K562 (cell line): ENCODE measurements around the gene HTRA3. TPM values are rescaled to one million over a fixed set of nuclear protein-coding genes. Genes with fewer than 3 reads are reported as not detected.
A peak's percentile ranks its signal among the peaks of the same experiment; 100 is the strongest.

Source experiments
- ATAC-seq: fragments of 200-7000 bp; cut with Tn5 transposase; 3 replicates; pipeline ENCODE4 v1.9.1; 2020; ENCODE audit warnings: moderate library complexity
- Bru-seq: library from RNA; stranded (reverse); fragments of 400-500 nt; gene quantifications from one replicate; lab custom pipeline; 2021; lab: Mats Ljungman, UMichigan
- BruChase-seq, 2 experiments: library from RNA; stranded (reverse); fragments of 400-500 nt; gene quantifications; one replicate each; lab custom pipeline; 2021; lab: Mats Ljungman, UMichigan
- BruUV-seq: library from RNA; stranded (reverse); fragments of 400-500 nt; replicated peaks from 2 replicates; lab custom pipeline; 2021; lab: Mats Ljungman, UMichigan
- CTCF ChIA-PET: fragments of 300-600 bp; formaldehyde crosslinking; extraction: SDS; loops from one replicate; lab custom pipeline; 2021; ENCODE audit warnings: low intra/inter-chr PET ratio; lab: Yijun Ruan, JAX
- POLR2A ChIA-PET: fragments of 300-600, 350-650 bp; sonication (Branson Sonifier 250); formaldehyde crosslinking; extraction: SDS; loops from one replicate; lab custom pipeline; 2021; ENCODE audit warnings: antibody characterized with exemption, inconsistent platforms; lab: Yijun Ruan, JAX
- DNase-seq, 4 experiments: peaks; one replicate each; pipeline versions ENCODE4 v3.0.0 to v3.0.0-alpha.2; 2011 to 2018; ENCODE audit warnings: low spot score in 3 of 4, mixed read lengths in 3 of 4; ENCODE audit errors: extremely low read depth in 1 of 4
- FAIRE-seq: peaks from 2 replicates; lab custom pipeline; 2011; peaks lifted over from hg19 to GRCh38; lab: Jason Lieb, UNC
- H2AFZ ChIP-seq: 2 replicates; pipeline ENCODE4 v1.6.0; 2011; ENCODE audit warnings: low read depth, low read length, control low read depth, inconsistent platforms
- H3K27ac ChIP-seq: fragments of 200-600 bp; 3 replicates; pipeline ENCODE4 v1.8.0; 2011; ENCODE audit warnings: low read depth, mild to moderate bottlenecking, control low read depth, inconsistent platforms, low read length, moderate library complexity, mixed read lengths; ENCODE audit errors: extremely low read depth
- H3K27me3 ChIP-seq, 2 experiments: fragments of 300-600 bp in 1 of 2; 2 replicates in 1 of 2; 3 replicates in 1 of 2; pipeline versions ENCODE4 v1.6.0 to v1.8.0; 2011; ENCODE audit warnings: inconsistent platforms in 2 of 2, low read length in 2 of 2, mild to moderate bottlenecking in 1 of 2, mixed read lengths in 1 of 2, moderate library complexity in 1 of 2; ENCODE audit not compliant: control insufficient read depth in 2 of 2, insufficient read depth in 2 of 2
- H3K36me3 ChIP-seq: fragments of 300-600 bp; 3 replicates; pipeline ENCODE4 v1.8.0; 2011; ENCODE audit warnings: mild to moderate bottlenecking, low read length, inconsistent platforms; ENCODE audit not compliant: control insufficient read depth, insufficient read depth
- H3K4me1 ChIP-seq, 2 experiments: fragments of 200-600 bp in 1 of 2; replicated peaks in 1 of 2; 2 replicates in 1 of 2; 3 replicates in 1 of 2; pipeline versions ENCODE4 v1.5.1 to v1.8.0; 2011; ENCODE audit warnings: inconsistent platforms in 2 of 2, low read length in 2 of 2, mild to moderate bottlenecking in 1 of 2, mixed read lengths in 1 of 2, moderate library complexity in 1 of 2; ENCODE audit not compliant: control insufficient read depth in 2 of 2, insufficient read depth in 2 of 2
- H3K4me2 ChIP-seq: 2 replicates; pipeline ENCODE4 v1.6.1; 2011; ENCODE audit warnings: low read length, control low read depth, inconsistent platforms, mixed read lengths; ENCODE audit not compliant: insufficient read depth
- H3K4me3 ChIP-seq: fragments of 200-600 bp; sonication (generic), shearing (Covaris generic); 2 replicates; pipeline ENCODE4 v1.5.1; 2016; ENCODE audit warnings: control low read depth, inconsistent platforms
- H3K79me2 ChIP-seq: fragments of 200-600 bp; 3 replicates; pipeline ENCODE4 v1.8.0; 2011; ENCODE audit warnings: low read length, inconsistent platforms; ENCODE audit not compliant: control insufficient read depth, insufficient read depth
- H3K9ac ChIP-seq, 2 experiments: 2 replicates each; pipeline versions ENCODE4 v1.6.0 to v1.6.1; 2011; ENCODE audit warnings: low read depth in 2 of 2, low read length in 2 of 2, control low read depth in 1 of 2, inconsistent platforms in 1 of 2, mild to moderate bottlenecking in 1 of 2, mixed read lengths in 1 of 2; ENCODE audit not compliant: insufficient read depth in 1 of 2
- H3K9me1 ChIP-seq: one replicate; pipeline ENCODE4 v1.6.0; 2011; ENCODE audit warnings: inconsistent platforms, mild to moderate bottlenecking, low read length, moderate library complexity; ENCODE audit not compliant: control insufficient read depth, insufficient read depth
- H3K9me3 ChIP-seq: replicated peaks from 2 replicates; pipeline ENCODE4 v1.5.1; 2011; ENCODE audit warnings: low read depth, low read length, inconsistent platforms; ENCODE audit not compliant: control insufficient read depth, insufficient read depth
- H4K20me1 ChIP-seq: replicated peaks from 2 replicates; pipeline ENCODE4 v1.6.1; 2011; ENCODE audit warnings: low read length, inconsistent platforms, mixed read lengths; ENCODE audit not compliant: control insufficient read depth, insufficient read depth
- HNRNPL ChIP-seq: fragments of 200-400 bp; formaldehyde crosslinking; IDR thresholded peaks from 2 replicates; pipeline ENCODE4 v1.6.1; 2017; ENCODE audit warnings: low read depth, mild to moderate bottlenecking, low read length
- UBTF ChIP-seq, 2 experiments: IDR thresholded peaks; 2 replicates each; pipeline ENCODE4 v1.6.1; 2012; ENCODE audit warnings: improper control_type of control experiment in 2 of 2, low read depth in 2 of 2, low read length in 2 of 2, borderline replicate concordance in 1 of 2
- ZBTB33 ChIP-seq: sonication (generic); formaldehyde crosslinking; IDR thresholded peaks from 2 replicates; pipeline ENCODE4 v1.8.1; 2023; ENCODE audit warnings: mild to moderate bottlenecking, missing genetic modification reagents
- WGBS: fragments of 100-300 bp; shearing (Covaris generic); methylation state at CpG from one replicate; pipeline ENCODE4 v1.1.6; 2016; ENCODE audit warnings: low coverage, mixed read lengths; ENCODE audit not compliant: insufficient coverage; ENCODE audit errors: missing lambda C conversion rate; 5-methylcytosine and 5-hydroxymethylcytosine counted together
- in situ Hi-C: fragments of 300-500 bp; cut with MboI; formaldehyde crosslinking; loops from 4 replicates; pipeline ENCODE4 v1.15.0; 2018; ENCODE audit warnings: inconsistent platforms, mixed read lengths
- intact Hi-C: fragments of 100-400 bp; cut with micrococcal nuclease; formaldehyde crosslinking; loops from 2 replicates; pipeline ENCODE4 v1.14.2; 2022
- long read RNA-seq, 3 experiments: library from polyadenylated mRNA in 2 of 3; library from RNA in 1 of 3; unstranded in 2 of 3; stranded (forward) in 1 of 3; transcript quantifications; one replicate each; pipeline ENCODE4 v2.0.0, GENCODE V29; 2019 to 2022
- polyA minus RNA-seq, 3 experiments: library from RNA; depleted of rRNA, polyadenylated mRNA; stranded (reverse); fragments of >200 nt; gene quantifications; 2 replicates each; pipeline ENCODE4 v1.2.3, GENCODE V29; 2011
- polyA plus RNA-seq, 8 experiments: library from polyadenylated mRNA; depleted of rRNA in 4 of 8; stranded (reverse) in 5 of 8; unstranded in 3 of 8; fragments of >200 nt; fragmentation: Nextera tagmentation in 2 of 8; fragmentation: Illumina TruSeq in 1 of 8; extraction: Ambion mirVana in 2 of 8; extraction: Trizol in 1 of 8; gene quantifications; 2 replicates each; pipeline versions ENCODE4 v1.2.1 to v1.2.3, GENCODE V29; 2011 to 2014; ENCODE audit warnings: inconsistent platforms in 1 of 8, missing spikeins in 1 of 8
- total RNA-seq, 7 experiments: library from RNA; depleted of rRNA in 6 of 7; stranded (reverse); fragments of >200 nt in 6 of 7; fragmentation: Illumina TruSeq in 2 of 7; extraction: Trizol in 2 of 7; gene quantifications; 2 replicates each; pipeline versions ENCODE4 v1.2.1 to v1.2.3, GENCODE V29; 2011 to 2021; ENCODE audit warnings: low replicate concordance in 1 of 7

HTRA3 gene
- 0.14 TPM in 1 of 2 replicates, not detected in the other for total RNA-seq (2011; cell fraction: chromatin; rRNA removed; ENCODE audit: low replicate concordance)
- 0.17 and 0.53 TPM in 2 replicates for total RNA-seq (2011; cell fraction: nucleolus; rRNA removed)
- total RNA-seq (2011; cell fraction: nucleoplasm; rRNA removed), result 0.15 TPM in 1 of 2 replicates, not detected in the other
- total RNA-seq (2014; rRNA removed) (not detected in 2 replicates), total RNA-seq (2014; rRNA removed; fragmentation: Illumina TruSeq; extraction: Trizol) (not detected in 2 replicates), total RNA-seq (2015; rRNA removed; fragmentation: Illumina TruSeq; extraction: Trizol) (not detected in 2 replicates), total RNA-seq (2021) (0.16 TPM in 1 of 2 replicates, not detected in the other), polyA plus RNA-seq (2011; rRNA removed) (0.04 and 0.18 TPM in 2 replicates), polyA plus RNA-seq (2014; fragmentation: Illumina TruSeq; extraction: Trizol) (0.07 TPM in 1 of 2 replicates, not detected in the other), polyA plus RNA-seq (2014; fragmentation: Nextera tagmentation; extraction: Ambion mirVana) (not detected), polyA plus RNA-seq (2014; rRNA removed) (not detected in 2 replicates), polyA minus RNA-seq (2011; rRNA and poly(A)+ RNA removed) (not detected in 2 replicates), Bru-seq, nascent RNA (percentile 3 among the genes with signal in this experiment), BruChase-seq, experiment 1, labeled RNA remaining after a 2-hour chase (percentile 5 among the genes with signal in this experiment), BruChase-seq, experiment 2, labeled RNA remaining after a 6-hour chase (percentile 3 among the genes with signal in this experiment)
- 0.09 and 0.10 TPM in 2 replicates for polyA plus RNA-seq (2011; cell fraction: cytosol; rRNA removed)
- polyA plus RNA-seq (2011; cell fraction: nucleus; rRNA removed), result 0.14 and 0.15 TPM in 2 replicates
- polyA plus RNA-seq (2012), result 0.20 and 0.42 TPM in 2 replicates
- not detected in 2 replicates for polyA minus RNA-seq (2011; cell fraction: cytosol; rRNA and poly(A)+ RNA removed)
- 0.11 TPM in 1 of 2 replicates, not detected in the other for polyA minus RNA-seq (2011; cell fraction: nucleus; rRNA and poly(A)+ RNA removed)
- long read RNA-seq, experiment 1, result 0 reads
- long read RNA-seq, experiment 2, partial matches to known transcripts, result 0 of 1 reads
- long read RNA-seq, experiment 2, other reads (novel, unspliced or antisense), result 1 of 1 reads
- long read RNA-seq, experiment 3, result 0 reads

DNA sequence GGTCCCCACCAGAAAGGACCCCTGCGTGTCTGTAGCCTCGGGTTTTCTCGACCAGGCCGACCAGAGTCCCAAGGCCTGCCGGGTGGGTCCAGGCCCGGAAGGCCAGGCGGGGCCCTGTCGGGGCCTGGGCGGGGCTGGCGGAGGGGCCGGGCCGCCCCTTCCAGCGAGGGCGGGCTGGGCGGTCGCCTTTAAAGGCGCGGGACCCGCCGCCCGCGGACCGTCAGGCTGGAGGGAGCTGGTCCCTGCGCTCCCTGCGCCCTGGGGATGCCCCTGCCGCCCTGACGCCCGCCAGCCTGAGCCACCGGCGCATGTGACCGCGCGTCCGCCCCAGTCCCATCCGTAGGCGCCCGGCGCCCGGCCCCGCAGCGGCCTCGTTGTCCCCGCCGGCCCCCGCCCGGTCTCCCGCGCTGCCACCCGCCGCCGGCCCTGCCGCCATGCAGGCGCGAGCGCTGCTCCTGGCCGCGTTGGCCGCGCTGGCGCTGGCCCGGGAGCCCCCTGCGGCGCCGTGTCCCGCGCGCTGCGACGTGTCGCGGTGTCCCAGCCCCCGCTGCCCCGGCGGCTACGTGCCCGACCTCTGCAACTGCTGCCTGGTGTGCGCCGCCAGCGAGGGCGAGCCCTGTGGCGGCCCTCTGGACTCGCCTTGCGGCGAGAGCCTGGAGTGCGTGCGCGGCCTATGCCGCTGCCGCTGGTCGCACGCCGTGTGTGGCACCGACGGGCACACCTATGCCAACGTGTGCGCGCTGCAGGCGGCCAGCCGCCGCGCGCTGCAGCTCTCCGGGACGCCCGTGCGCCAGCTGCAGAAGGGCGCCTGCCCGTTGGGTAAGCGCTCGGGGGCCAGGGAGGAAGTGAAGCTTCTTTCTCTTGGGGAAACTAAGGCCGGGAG, at the start of gene HTRA3:
Gene HTRA3 (plus strand): TSS at position 220 of the 883 bp plus-strand sequence. CDS start 215 bp downstream, at position 435.
- Histone ChIP-seq H3K36me3 (no peaks in the 10 kb centered on the region), H4K20me1 (no peaks in the 10 kb centered on the region; the same call in 1 of the 2 replicates), H3K9me1 (peaks cover 4% of the 10 kb centered on the region), H2AFZ (no peak within 1 kb of the TSS), H3K9me3 (no peaks in the 10 kb centered on the region), H3K4me2 (no peak within 1 kb of the TSS), H3K79me2 (no peaks in the 10 kb centered on the region), H3K4me3 (no peak within 1 kb of the TSS), H3K4me1 (peaks cover 0 to 28% of the 10 kb centered on the region in 2 experiments; a peak in 4 of 5 replicates), H3K27ac (no peak within 1 kb of the TSS), H3K9ac (no peak within 1 kb of the TSS), H3K27me3 (peaks cover 0 to 39% of the 10 kb centered on the region in 2 experiments)
- no peak for ATAC-seq
- WGBS, result 80% methylated on average over 50 of the region's 111 CpGs
- no peak for DNase-seq
- FAIRE-seq, result no peak
- in situ Hi-C loops (no loop called here), intact Hi-C loops (no loop called here)
- POLR2A ChIA-PET, result interaction anchor here (1.1 to 1.2 kb wide), 2 partner anchors 11 to 24 kb away, joined by 3 to 5 read pairs; no protein-coding TSS in a partner anchor
- CTCF ChIA-PET, result no interaction called here
- BruUV-seq, result no TSS peak
- no peak for TF ChIP-seq UBTF (IDR thresholded peaks at IDR 0.05; ENCODE audit: borderline replicate concordance in 1 of 2, low read depth in 2 of 2, low read length in 2 of 2)
- TF ChIP-seq HNRNPL, result peak; percentile 28; the same call in 1 of the 2 replicates
- TF ChIP-seq ZBTB33 (CRISPR knock-in tag), result peak; percentile 71; the same call in 1 of the 2 replicates
